EL (cell line): Measurements from ENCODE around the gene RNF144B.
A peak's percentile ranks its signal among the peaks of the same experiment; 100 is the strongest.
"Not testable (repeated sequence)": the region's sequence is repeated elsewhere in the genome, so short reads cannot be mapped to it uniquely, and the experiment has no call there.

Source experiments
- DNase-seq: peaks from one replicate; pipeline ENCODE4 v3.0.0-alpha.2; 2016

Gene RNF144B

GRCh38 chr6:18447552-18447951, 60.4 kb downstream of the RNF144B start:
- DNase-seq = no peak

GRCh38 chr6:18451756-18452155, 64.6 kb downstream of the RNF144B start:
- DNase-seq = no peak

- DNase-seq = no peak
Measured at GRCh38 chr6:18454446-18454845, 67.3 kb downstream of the RNF144B start.

GRCh38 chr6:18457065-18457737, 70.1 kb downstream of the RNF144B start:
- DNase-seq = no peak

GRCh38 chr6:18458086-18458485, 70.9 kb downstream of the RNF144B start:
- not testable (repeated sequence) for DNase-seq

GRCh38 chr6:18463429-18463828, 76.3 kb downstream of the RNF144B start:
- no peak for DNase-seq

GRCh38 chr6:18464176-18464575, 77.0 kb downstream of the RNF144B start:
- no peak for DNase-seq

GRCh38 chr6:18465410-18466154, 78.4 kb downstream of the RNF144B start:
- DNase-seq = no peak

GRCh38 chr6:18467741-18468502, 80.8 kb downstream of the RNF144B start:
- DNase-seq = no peak

GRCh38 chr6:18468503-18468843, 81.3 kb downstream of the RNF144B start:
- no peak for DNase-seq

- no peak for DNase-seq
Measured at GRCh38 chr6:18469536-18469935, 82.4 kb downstream of the RNF144B start.

GRCh38 chr6:18471232-18471964, 84.2 kb downstream of the RNF144B start:
- DNase-seq = no peak

- DNase-seq = no peak
Measured at GRCh38 chr6:18472941-18473340, 85.8 kb downstream of the RNF144B start.

GRCh38 chr6:18473755-18474154, 86.6 kb downstream of the RNF144B start:
- DNase-seq = no peak

- DNase-seq = peak; percentile 17
Measured at GRCh38 chr6:18477301-18477941, 90.3 kb downstream of the RNF144B start.

- no peak for DNase-seq
Measured at GRCh38 chr6:18478610-18479009, 91.5 kb downstream of the RNF144B start.

GRCh38 chr6:18481870-18482269, 94.7 kb downstream of the RNF144B start:
- no peak for DNase-seq

- DNase-seq = no peak
Measured at GRCh38 chr6:18485660-18486435, 98.7 kb downstream of the RNF144B start.

- no peak for DNase-seq
Measured at GRCh38 chr6:18488004-18488403, 100.9 kb downstream of the RNF144B start.

- DNase-seq = peak; percentile 17
Measured at GRCh38 chr6:18488526-18489270, 101.5 kb downstream of the RNF144B start.

- no peak for DNase-seq
Measured at GRCh38 chr6:18489335-18489734, 102.2 kb downstream of the RNF144B start.
